ENCODE results near the gene TTF2. TPM values are rescaled to one million over a fixed set of nuclear protein-coding genes. Genes with fewer than 3 reads are reported as not detected.

TTF2 gene
- total RNA-seq, 1 donor from 2014 or later, result 14.3 TPM

GRCh38 chr1:117017062-117017461 is 43.1 kb upstream of the TTF2 start:
- Histone ChIP-seq H3K36me3 (ENCODE audit: control insufficient read depth, insufficient read depth, low read length) (no peaks in the 10 kb centered on the region), H3K4me3 (ENCODE audit: low read depth, low read length) (no peak overlapping the region), H3K27me3 (ENCODE audit: control insufficient read depth, insufficient read depth, low read length) (no peaks in the 10 kb centered on the region)
- DNase-seq (ENCODE audit: low read depth), result no peak
- no peak for TF ChIP-seq CTCF (IDR thresholded peaks at IDR 0.05; ENCODE audit: insufficient read depth, low read length, poor library complexity, severe bottlenecking)

- TF ChIP-seq CTCF (IDR thresholded peaks at IDR 0.05; ENCODE audit: insufficient read depth, low read length, poor library complexity, severe bottlenecking), result no peak
- Histone ChIP-seq H3K27me3 (ENCODE audit: control insufficient read depth, insufficient read depth, low read length) (no peaks in the 10 kb centered on the region), H3K36me3 (ENCODE audit: control insufficient read depth, insufficient read depth, low read length) (no peaks in the 10 kb centered on the region), H3K4me3 (ENCODE audit: low read depth, low read length) (no peak overlapping the region)
- no peak for DNase-seq (ENCODE audit: low read depth)
Observed at GRCh38 chr1:117017648-117018047, 42.5 kb upstream of the TTF2 start.

GRCh38 chr1:117020526-117021156 is 39.5 kb upstream of the TTF2 start:
- H3K27me3 ChIP-seq (ENCODE audit: control insufficient read depth, insufficient read depth, low read length), result no peaks in the 10 kb centered on the region
- no peak overlapping the region for H3K4me3 ChIP-seq (ENCODE audit: low read depth, low read length)
- no peak for TF ChIP-seq CTCF (IDR thresholded peaks at IDR 0.05; ENCODE audit: insufficient read depth, low read length, poor library complexity, severe bottlenecking)
- H3K36me3 ChIP-seq (ENCODE audit: control insufficient read depth, insufficient read depth, low read length), result no peaks in the 10 kb centered on the region
- DNase-seq (ENCODE audit: low read depth), result no peak

- TF ChIP-seq CTCF (IDR thresholded peaks at IDR 0.05; ENCODE audit: insufficient read depth, low read length, poor library complexity, severe bottlenecking), result no peak
- Histone ChIP-seq H3K36me3 (ENCODE audit: control insufficient read depth, insufficient read depth, low read length) (no peaks in the 10 kb centered on the region), H3K27me3 (ENCODE audit: control insufficient read depth, insufficient read depth, low read length) (no peaks in the 10 kb centered on the region), H3K4me3 (ENCODE audit: low read depth, low read length) (no peak overlapping the region)
- no peak for DNase-seq (ENCODE audit: low read depth)
Observed at GRCh38 chr1:117022114-117022513, 38.0 kb upstream of the TTF2 start.

GRCh38 chr1:117025568-117025967 is 34.6 kb upstream of the TTF2 start:
- Histone ChIP-seq H3K27me3 (ENCODE audit: control insufficient read depth, insufficient read depth, low read length) (no peaks in the 10 kb centered on the region), H3K36me3 (ENCODE audit: control insufficient read depth, insufficient read depth, low read length) (no peaks in the 10 kb centered on the region), H3K4me3 (ENCODE audit: low read depth, low read length) (no peak overlapping the region)
- no peak for TF ChIP-seq CTCF (IDR thresholded peaks at IDR 0.05; ENCODE audit: insufficient read depth, low read length, poor library complexity, severe bottlenecking)
- DNase-seq (ENCODE audit: low read depth), result no peak

GRCh38 chr1:117026361-117026760 is 33.8 kb upstream of the TTF2 start:
- no peak for DNase-seq (ENCODE audit: low read depth)
- H3K27me3 ChIP-seq (ENCODE audit: control insufficient read depth, insufficient read depth, low read length), result no peaks in the 10 kb centered on the region
- no peak overlapping the region for H3K4me3 ChIP-seq (ENCODE audit: low read depth, low read length)
- no peaks in the 10 kb centered on the region for H3K36me3 ChIP-seq (ENCODE audit: control insufficient read depth, insufficient read depth, low read length)
- TF ChIP-seq CTCF (IDR thresholded peaks at IDR 0.05; ENCODE audit: insufficient read depth, low read length, poor library complexity, severe bottlenecking), result no peak

Measured in kidney epithelial cell (primary cell).